Activated CD8-positive, alpha-beta T cell treated with anti-CD3 and anti-CD28 coated beads for 36 hours (primary cell): ENCODE data around the gene APOC3. TPM values are rescaled to one million over a fixed set of nuclear protein-coding genes. Genes with fewer than 3 reads are reported as not detected.

Experiments
- ATAC-seq: fragments of 200-7000 bp; cut with Tn5 transposase; one replicate; pipeline ENCODE4 v1.10.0; 2021; ENCODE audit warnings: mild to moderate bottlenecking, moderate library complexity
- CTCF ChIA-PET: fragments of 350-600 bp; sonication (Branson Sonifier 250); formaldehyde crosslinking; loops from one replicate; lab custom pipeline; 2021; ENCODE audit warnings: antibody characterized with exemption; lab: Charles Lee
- POLR2A ChIA-PET: fragments of 350-600 bp; sonication (Branson Sonifier 250); formaldehyde crosslinking; loops from one replicate; lab custom pipeline; 2021; ENCODE audit warnings: antibody characterized with exemption; lab: Charles Lee
- DNase-seq: peaks from one replicate; pipeline ENCODE4 v3.0.0-alpha.2; 2020
- H3K27ac Mint-ChIP-seq: one replicate; pipeline ENCODE4 v1.8.0; 2021; ENCODE audit warnings: mild to moderate bottlenecking, mixed read lengths
- H3K27me3 Mint-ChIP-seq: one replicate; pipeline ENCODE4 v1.8.0; 2021; ENCODE audit warnings: mixed read lengths
- H3K36me3 Mint-ChIP-seq: one replicate; pipeline ENCODE4 v1.8.0; 2021; ENCODE audit warnings: low read depth, mixed read lengths
- H3K4me1 Mint-ChIP-seq: one replicate; pipeline ENCODE4 v1.8.0; 2021; ENCODE audit warnings: low read depth, mixed read lengths
- H3K4me3 Mint-ChIP-seq: one replicate; pipeline ENCODE4 v1.8.0; 2021; ENCODE audit warnings: mild to moderate bottlenecking, moderate library complexity, mixed read lengths
- H3K9me3 Mint-ChIP-seq: one replicate; pipeline ENCODE4 v1.8.0; 2021; ENCODE audit warnings: mixed read lengths
- CTCF ChIP-seq: fragments of 200-600 bp; IDR thresholded peaks from one replicate; pipeline ENCODE4 v1.8.0; 2022; ENCODE audit warnings: antibody characterized with exemption, mild to moderate bottlenecking
- intact Hi-C: fragments of 100-400 bp; cut with micrococcal nuclease; formaldehyde crosslinking; loops from one replicate; pipeline ENCODE4 v1.10.0; 2022
- total RNA-seq, 2 experiments: library from RNA; stranded (reverse); gene quantifications; one replicate each; pipeline ENCODE4 v1.2.3, GENCODE V29; 2021

APOC3 gene
- total RNA-seq, 2 experiments from 2014 or later = not detected

- Mint-ChIP-seq H3K4me1 (peaks cover 4% of the 10 kb centered on the region), H3K9me3 (no peaks in the 10 kb centered on the region), H3K27me3 (no peaks in the 10 kb centered on the region), H3K27ac (no peak overlapping the region), H3K36me3 (peaks cover 1% of the 10 kb centered on the region), H3K4me3 (no peak overlapping the region)
- no peak for ATAC-seq
- intact Hi-C loops = no loop called here
- no peak for TF ChIP-seq CTCF
- ChIA-PET POLR2A (no interaction called here), CTCF (interaction anchor here (1.4 to 4.5 kb wide), 3 partner anchors 13 to 266 kb away, joined by 3 to 17 read pairs (median 6); partner anchors contain the start of gene APOA5)
- DNase-seq = no peak
Observed at GRCh38 chr11:116840224-116840745, 10.6 kb downstream of the APOC3 start.

DNA sequence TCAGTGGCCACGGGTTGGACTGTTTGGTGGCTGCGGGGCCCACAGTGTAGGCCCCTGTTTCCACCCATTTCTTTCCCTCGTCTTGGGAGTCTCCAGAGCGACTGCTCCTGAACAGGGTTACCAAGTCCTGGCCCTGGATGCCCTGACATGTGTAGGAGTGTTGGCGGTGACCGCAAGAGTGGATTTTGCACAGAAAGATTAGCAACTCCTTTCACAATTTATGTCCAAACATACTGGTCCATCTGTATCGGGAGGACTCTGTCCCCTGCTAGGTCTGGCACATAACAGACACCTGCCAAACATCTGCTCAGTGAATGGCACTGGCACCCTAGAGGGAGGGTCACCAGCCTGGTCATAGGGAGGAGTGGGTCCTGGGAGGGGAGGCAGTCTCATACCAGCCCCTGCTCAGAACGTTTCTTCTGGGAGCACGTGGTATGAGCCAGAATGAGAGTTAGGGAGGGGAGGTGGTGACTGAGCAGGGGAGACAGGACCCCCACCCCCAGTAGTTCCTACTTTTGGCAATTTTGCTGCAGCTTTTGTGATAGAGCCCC, 11.1 kb downstream of the APOC3 start:
- ATAC-seq = no peak
- Mint-ChIP-seq H3K36me3 (peaks cover 6% of the 10 kb centered on the region), H3K4me3 (no peak overlapping the region), H3K27ac (no peak overlapping the region), H3K27me3 (no peaks in the 10 kb centered on the region), H3K9me3 (no peaks in the 10 kb centered on the region), H3K4me1 (peaks cover 4% of the 10 kb centered on the region)
- intact Hi-C loops = no loop called here
- no peak for TF ChIP-seq CTCF
- DNase-seq = no peak
- CTCF ChIA-PET = interaction anchor here (1.4 to 4.5 kb wide), 3 partner anchors 13 to 265 kb away, joined by 3 to 17 read pairs (median 6); partner anchors contain the start of gene APOA5
- POLR2A ChIA-PET = no interaction called here

DNA sequence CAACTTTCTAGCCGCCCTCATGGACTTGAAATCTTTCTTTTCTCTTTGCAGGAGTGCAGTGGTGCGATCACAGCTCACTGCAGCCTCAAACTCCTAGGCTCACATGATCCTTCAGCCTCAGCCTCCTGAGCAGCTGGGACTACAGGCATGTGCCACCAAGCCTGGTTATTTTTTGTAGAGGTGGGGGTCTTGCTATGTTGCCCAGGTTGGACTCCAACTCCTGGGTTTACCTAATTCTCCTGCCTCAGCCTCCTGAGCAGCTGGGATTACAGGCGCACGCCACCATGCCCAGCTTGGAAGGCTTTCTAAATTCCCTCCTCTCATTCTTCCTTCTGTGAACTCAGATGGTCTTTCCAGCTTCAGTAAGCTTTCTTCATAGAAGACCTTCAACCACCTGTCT, 12.4 kb downstream of the APOC3 start:
- H3K9me3 Mint-ChIP-seq = no peaks in the 10 kb centered on the region
- no peak overlapping the region for H3K4me3 Mint-ChIP-seq
- H3K36me3 Mint-ChIP-seq = peaks cover 14% of the 10 kb centered on the region
- DNase-seq = no peak
- POLR2A ChIA-PET = no interaction called here
- H3K4me1 Mint-ChIP-seq = no peaks in the 10 kb centered on the region
- no peaks in the 10 kb centered on the region for H3K27me3 Mint-ChIP-seq
- no peak for ATAC-seq
- intact Hi-C loops = no loop called here
- no peak for TF ChIP-seq CTCF
- CTCF ChIA-PET = interaction anchor here (4.5 kb wide), 1 partner anchor 51 kb away, joined by 17 read pairs; the partner anchor contains the start of gene APOA5
- H3K27ac Mint-ChIP-seq = no peak overlapping the region

DNA sequence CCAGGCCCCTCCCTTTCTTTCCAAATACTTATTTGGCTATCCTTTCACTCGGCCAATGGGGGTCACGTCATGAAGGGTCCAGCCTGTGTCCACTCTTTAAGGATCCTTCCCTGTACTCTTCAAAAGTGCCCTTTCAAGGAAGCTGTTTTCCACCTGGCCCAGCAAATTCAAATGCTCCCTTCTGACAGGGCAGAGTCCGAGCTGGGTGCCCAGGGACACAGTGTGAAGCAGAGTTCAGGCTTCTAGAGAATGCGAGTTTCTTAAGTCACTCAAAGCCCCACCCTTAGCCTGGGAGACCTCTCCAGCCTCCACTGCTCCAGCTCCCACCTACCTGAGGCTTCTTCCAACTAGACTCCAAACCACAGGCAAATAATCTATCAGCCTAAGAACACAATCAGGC, 13.2 kb downstream of the APOC3 start:
- CTCF ChIA-PET = interaction anchor here (4.5 kb wide), 1 partner anchor 52 kb away, joined by 17 read pairs; the partner anchor contains the start of gene APOA5
- intact Hi-C loops = no loop called here

More for the DNA sequence above, 13.2 kb downstream of the APOC3 start:
- DNase-seq = no peak
- no peak for ATAC-seq
- H3K27me3 Mint-ChIP-seq = no peaks in the 10 kb centered on the region
- TF ChIP-seq CTCF = no peak
- H3K4me1 Mint-ChIP-seq = no peaks in the 10 kb centered on the region
- no peaks in the 10 kb centered on the region for H3K9me3 Mint-ChIP-seq
- no peak overlapping the region for H3K27ac Mint-ChIP-seq
- H3K36me3 Mint-ChIP-seq = peaks cover 17% of the 10 kb centered on the region
- POLR2A ChIA-PET = no interaction called here
- no peak overlapping the region for H3K4me3 Mint-ChIP-seq
